GM12801 (cell line): ENCODE results near the gene IWS1.

Experiments
- CTCF ChIP-seq: IDR thresholded peaks from one replicate; pipeline ENCODE4 v1.5.1; 2011; ENCODE audit warnings: control low read depth; ENCODE audit not compliant: insufficient read length; ENCODE audit errors: extremely low read depth

IWS1 gene

DNA sequence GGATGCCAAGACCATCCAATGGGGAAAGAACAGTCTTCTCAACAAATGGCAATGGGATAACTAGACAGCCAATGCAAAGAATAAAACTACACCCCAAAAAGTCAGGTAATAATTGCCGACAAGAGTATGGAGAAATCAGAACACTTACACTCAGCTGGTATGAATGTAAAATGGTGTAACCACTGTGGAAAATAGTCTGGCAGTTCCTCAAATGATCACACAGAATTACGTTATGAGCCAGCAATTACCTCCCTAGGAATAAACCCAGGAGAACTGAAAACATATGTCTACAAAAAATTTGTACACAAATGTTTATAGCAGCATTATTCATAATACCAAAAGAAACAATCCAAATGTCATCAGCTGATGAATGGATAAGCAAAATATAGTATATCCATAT is 8.8 kb downstream of the IWS1 start:
- no peak for TF ChIP-seq CTCF

DNA sequence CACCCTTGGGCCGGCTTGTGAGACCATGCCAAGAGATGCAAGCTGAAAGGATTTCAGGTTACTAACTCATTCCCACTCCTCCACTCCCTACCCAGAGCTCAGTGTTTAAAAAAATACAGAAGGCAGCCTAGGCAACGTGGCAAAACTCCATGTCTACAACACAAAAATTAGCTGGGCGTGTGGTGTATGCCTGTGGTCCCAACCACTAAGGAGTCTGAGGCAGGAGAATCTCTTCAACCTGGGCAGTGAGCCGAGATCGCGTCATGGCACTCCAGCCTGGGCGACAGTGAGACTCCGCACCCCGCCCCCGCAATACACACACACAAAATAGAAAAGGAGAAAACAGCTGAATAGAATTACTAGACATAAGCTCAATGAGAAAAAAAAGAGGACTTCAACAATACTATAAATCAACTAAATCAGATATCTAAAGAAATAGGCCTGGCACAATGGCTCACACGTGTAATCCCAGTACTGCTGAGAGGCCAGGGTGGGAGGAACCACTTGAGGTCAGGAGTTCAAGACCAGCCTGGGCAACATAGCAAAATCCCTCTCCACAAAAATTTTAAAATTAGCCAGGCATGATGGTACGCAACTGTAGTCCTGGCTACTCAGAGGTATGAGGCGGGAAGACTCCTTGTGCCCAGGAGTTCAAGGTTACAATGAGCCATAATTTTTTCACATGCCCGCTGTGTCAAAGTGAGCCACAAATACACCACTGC is 10.1 kb downstream of the IWS1 start:
- no peak for TF ChIP-seq CTCF

GRCh38 chr2:127515383-127515915 is 10.8 kb downstream of the IWS1 start:
- TF ChIP-seq CTCF: no peak

GRCh38 chr2:127514485-127514884 is 11.8 kb downstream of the IWS1 start:
- no peak for TF ChIP-seq CTCF

DNA sequence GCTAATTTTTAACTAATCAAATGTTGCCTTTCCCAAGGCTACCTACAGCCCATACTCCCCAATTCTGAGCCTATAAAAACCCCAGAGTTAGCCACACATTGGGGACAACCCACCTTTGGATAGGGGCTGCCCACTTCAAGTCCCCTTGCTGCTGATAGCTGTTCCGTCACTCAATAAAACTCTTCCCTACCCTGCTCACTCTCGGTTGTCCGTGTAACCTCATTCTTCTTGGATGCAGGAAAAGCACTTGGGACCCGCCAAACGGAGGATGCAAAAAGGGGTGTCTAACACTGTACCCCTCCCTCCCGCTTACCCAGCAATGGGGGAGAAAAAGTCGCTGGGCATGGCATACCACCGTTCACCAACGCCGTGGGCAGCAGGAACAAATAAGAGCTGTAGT is 12.2 kb downstream of the IWS1 start:
- TF ChIP-seq CTCF: no peak

- TF ChIP-seq CTCF: no peak
Observed at GRCh38 chr2:127512362-127512761, 13.9 kb downstream of the IWS1 start.

GRCh38 chr2:127511917-127512316 is 14.4 kb downstream of the IWS1 start:
- no peak for TF ChIP-seq CTCF
